IPS-20b (cell line): Measurements from ENCODE around the gene APOBEC4.
"Not testable (repeated sequence)": the region's sequence is repeated elsewhere in the genome, so short reads cannot be mapped to it uniquely, and the experiment has no call there.

Experiments
- H3K27ac ChIP-seq: one replicate; pipeline ENCODE4 v1.5.1; 2013; ENCODE audit warnings: low read length
- H3K27me3 ChIP-seq: 2 replicates; pipeline ENCODE4 v1.6.1; 2013; ENCODE audit warnings: mild to moderate bottlenecking, low read length, inconsistent platforms; ENCODE audit not compliant: insufficient read depth
- H3K36me3 ChIP-seq: 2 replicates; pipeline ENCODE4 v1.6.1; 2013; ENCODE audit warnings: low read depth, mild to moderate bottlenecking, inconsistent platforms, low read length, moderate library complexity; ENCODE audit not compliant: insufficient read depth
- H3K4me1 ChIP-seq: 2 replicates; pipeline ENCODE4 v1.6.1; 2013; ENCODE audit warnings: mild to moderate bottlenecking, control low read depth, inconsistent platforms, low read length, moderate library complexity; ENCODE audit not compliant: insufficient read depth
- H3K4me3 ChIP-seq: 2 replicates; pipeline ENCODE4 v1.5.1; 2013; ENCODE audit warnings: mild to moderate bottlenecking, low read length, inconsistent platforms
- H3K9ac ChIP-seq: 2 replicates; pipeline ENCODE4 v1.6.1; 2013; ENCODE audit warnings: low read depth, mild to moderate bottlenecking, inconsistent platforms, low read length, moderate library complexity
- H3K9me3 ChIP-seq: 2 replicates; pipeline ENCODE4 v1.6.1; 2013; ENCODE audit warnings: mild to moderate bottlenecking, low read depth, low read length, inconsistent platforms; ENCODE audit not compliant: insufficient read depth

APOBEC4 gene

GRCh38 chr1:183630748-183631147 is 22.4 kb downstream of the APOBEC4 start:
- Histone ChIP-seq H3K36me3 (peaks cover 49% of the 10 kb centered on the region), H3K4me3 (no peak overlapping the region), H3K4me1 (peaks cover 23% of the 10 kb centered on the region; the same call in 1 of the 2 replicates), H3K27ac (no peak overlapping the region), H3K9ac (no peak overlapping the region), H3K9me3 (no peaks in the 10 kb centered on the region), H3K27me3 (no peaks in the 10 kb centered on the region)

- H3K4me3 ChIP-seq: no peak overlapping the region
- no peaks in the 10 kb centered on the region for H3K27me3 ChIP-seq
- H3K27ac ChIP-seq: no peak overlapping the region
- no peak overlapping the region for H3K9ac ChIP-seq
- no peaks in the 10 kb centered on the region for H3K9me3 ChIP-seq
- H3K4me1 ChIP-seq: peaks cover 19% of the 10 kb centered on the region; the same call in 1 of the 2 replicates
- H3K36me3 ChIP-seq: peaks cover 57% of the 10 kb centered on the region
Observed at GRCh38 chr1:183628537-183628936, 24.6 kb downstream of the APOBEC4 start.

DNA sequence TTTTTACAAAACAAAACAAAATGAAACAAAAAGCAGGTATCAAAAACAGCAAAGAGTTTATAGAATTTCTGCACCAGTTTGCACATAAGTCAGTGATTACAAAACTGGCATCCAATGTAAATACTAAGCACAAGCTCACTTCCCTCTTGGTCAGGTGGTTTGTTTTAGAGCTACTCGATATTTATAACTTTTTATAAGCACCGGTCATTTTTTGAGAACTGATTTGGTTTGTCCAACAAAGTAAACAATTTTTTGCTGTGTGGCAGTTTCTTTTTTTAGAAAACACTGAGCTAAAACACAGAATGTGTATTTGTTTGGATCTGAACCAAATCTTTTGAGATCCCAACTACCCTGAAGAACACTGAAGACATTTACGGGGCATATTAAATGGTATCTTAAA is 26.9 kb downstream of the APOBEC4 start:
- H3K27ac ChIP-seq, H3K9me3 ChIP-seq: not testable (repeated sequence)
- H3K36me3 ChIP-seq: peaks cover 55% of the 10 kb centered on the region

DNA sequence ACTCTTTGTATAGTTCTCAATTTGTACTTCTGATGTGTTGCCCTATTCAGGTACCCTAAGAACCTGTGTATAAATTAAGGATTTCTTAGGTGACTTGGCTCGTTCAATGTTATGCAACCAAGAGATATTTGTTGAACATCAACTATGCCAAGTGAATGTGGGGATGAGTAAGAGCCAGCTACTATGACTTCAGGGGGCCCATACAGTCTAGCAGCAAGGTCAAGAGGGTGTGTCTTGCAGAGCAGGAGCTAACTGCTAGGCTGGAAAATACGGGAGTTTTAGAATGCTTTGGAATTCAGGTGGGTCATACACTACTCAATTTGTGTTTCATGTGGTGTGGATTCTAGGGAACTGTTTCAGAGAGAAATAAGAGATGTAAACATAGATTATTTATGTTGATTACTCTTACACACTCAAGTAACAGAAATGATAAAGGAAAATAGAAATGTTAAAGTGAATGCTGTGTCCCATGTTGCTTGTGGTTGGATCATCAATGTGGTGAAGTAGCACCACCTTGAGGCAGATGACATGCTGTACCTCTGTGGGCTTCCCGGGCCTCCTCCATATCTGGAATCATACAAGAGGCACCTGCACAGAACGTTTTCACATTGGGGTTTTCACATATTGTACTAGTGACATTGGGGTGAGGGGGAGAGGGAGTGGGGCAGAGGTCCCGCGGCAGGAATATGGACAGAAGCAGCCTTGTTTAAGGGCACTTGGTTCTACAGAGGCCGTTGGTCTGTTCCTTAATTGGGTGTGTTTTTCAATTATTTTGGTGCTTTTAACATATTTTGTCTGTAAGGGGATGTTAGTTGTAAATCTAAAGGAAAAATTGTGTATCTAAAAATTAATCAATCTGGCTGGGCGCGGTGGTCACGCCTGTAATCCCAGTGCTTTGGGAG is 30.0 kb downstream of the APOBEC4 start:
- Histone ChIP-seq H3K9me3 (no peaks in the 10 kb centered on the region), H3K27ac (no peak overlapping the region), H3K9ac (no peak overlapping the region), H3K4me1 (peaks cover 13% of the 10 kb centered on the region), H3K36me3 (peaks cover 27% of the 10 kb centered on the region), H3K27me3 (no peaks in the 10 kb centered on the region), H3K4me3 (no peak overlapping the region)

More for the DNA sequence above, 26.9 kb downstream of the APOBEC4 start:
- not testable (repeated sequence) for H3K4me1 ChIP-seq, H3K9ac ChIP-seq, H3K27me3 ChIP-seq, H3K4me3 ChIP-seq

DNA sequence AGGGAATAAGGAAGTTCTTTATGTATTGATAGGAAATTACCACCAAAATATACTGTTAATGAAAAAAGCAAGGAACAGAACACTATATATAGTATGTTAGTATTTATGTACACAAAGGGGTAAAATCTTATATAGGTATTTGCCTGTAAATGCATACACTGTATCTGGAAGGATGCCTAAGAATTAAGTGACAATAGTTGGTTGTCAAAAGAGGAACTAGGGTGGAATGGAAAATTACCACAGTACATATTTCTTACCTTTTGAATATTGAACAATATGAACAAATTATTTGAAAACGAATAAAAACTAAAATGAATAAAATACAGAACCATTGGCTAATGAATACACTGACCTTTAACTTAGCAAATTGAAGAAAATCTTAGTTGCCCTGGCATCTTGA is 31.1 kb downstream of the APOBEC4 start:
- peaks cover 13% of the 10 kb centered on the region for H3K4me1 ChIP-seq
- H3K9me3 ChIP-seq: no peaks in the 10 kb centered on the region
- H3K27ac ChIP-seq: no peak overlapping the region
- H3K4me3 ChIP-seq: no peak overlapping the region
- peaks cover 18% of the 10 kb centered on the region; the same call in 1 of the 2 replicates for H3K36me3 ChIP-seq
- H3K27me3 ChIP-seq: no peaks in the 10 kb centered on the region
- no peak overlapping the region for H3K9ac ChIP-seq

GRCh38 chr1:183620311-183620710 is 32.8 kb downstream of the APOBEC4 start:
- no peaks in the 10 kb centered on the region for H3K9me3 ChIP-seq
- H3K36me3 ChIP-seq: peaks cover 5% of the 10 kb centered on the region; the same call in 1 of the 2 replicates
- no peak overlapping the region for H3K4me3 ChIP-seq
- no peak overlapping the region for H3K27ac ChIP-seq
- H3K27me3 ChIP-seq: no peaks in the 10 kb centered on the region
- no peak overlapping the region for H3K9ac ChIP-seq
- H3K4me1 ChIP-seq: peaks cover 13% of the 10 kb centered on the region

GRCh38 chr1:183619781-183620180 is 33.3 kb downstream of the APOBEC4 start:
- no peak overlapping the region for H3K4me3 ChIP-seq
- H3K4me1 ChIP-seq: peaks cover 13% of the 10 kb centered on the region
- no peaks in the 10 kb centered on the region for H3K27me3 ChIP-seq
- no peak overlapping the region for H3K27ac ChIP-seq
- no peak overlapping the region for H3K9ac ChIP-seq
- no peaks in the 10 kb centered on the region for H3K9me3 ChIP-seq
- H3K36me3 ChIP-seq: 0 out of 2 replicates have a peak, but pooled peaks cover under 1% of the 10 kb centered on the region

- not testable (repeated sequence) for H3K9ac ChIP-seq, H3K36me3 ChIP-seq, H3K4me3 ChIP-seq, H3K27ac ChIP-seq, H3K9me3 ChIP-seq, H3K27me3 ChIP-seq
- H3K4me1 ChIP-seq: peaks cover 13% of the 10 kb centered on the region
Observed at GRCh38 chr1:183618202-183618601, 34.9 kb downstream of the APOBEC4 start.

DNA sequence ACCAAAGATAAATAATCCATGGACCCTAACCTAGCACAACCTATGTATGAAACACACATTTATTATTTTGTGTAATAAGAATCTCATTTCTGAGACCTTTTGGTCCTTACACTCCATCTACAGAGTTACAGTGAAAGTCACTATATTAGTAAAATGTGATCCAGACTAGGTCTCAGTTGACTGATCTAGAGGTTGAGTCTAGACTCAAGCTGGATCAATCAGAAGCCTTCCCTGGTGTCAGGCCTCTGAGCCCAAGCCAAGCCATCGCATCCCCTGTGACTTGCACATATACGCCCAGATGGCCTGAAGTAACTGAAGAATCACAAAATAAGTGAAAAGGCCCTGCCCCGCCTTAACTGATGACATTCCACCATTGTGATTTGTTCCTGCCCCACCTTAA is 40.1 kb downstream of the APOBEC4 start:
- H3K36me3 ChIP-seq, H3K9ac ChIP-seq, H3K4me3 ChIP-seq, H3K27me3 ChIP-seq, H3K9me3 ChIP-seq, H3K4me1 ChIP-seq, H3K27ac ChIP-seq: not testable (repeated sequence)

DNA sequence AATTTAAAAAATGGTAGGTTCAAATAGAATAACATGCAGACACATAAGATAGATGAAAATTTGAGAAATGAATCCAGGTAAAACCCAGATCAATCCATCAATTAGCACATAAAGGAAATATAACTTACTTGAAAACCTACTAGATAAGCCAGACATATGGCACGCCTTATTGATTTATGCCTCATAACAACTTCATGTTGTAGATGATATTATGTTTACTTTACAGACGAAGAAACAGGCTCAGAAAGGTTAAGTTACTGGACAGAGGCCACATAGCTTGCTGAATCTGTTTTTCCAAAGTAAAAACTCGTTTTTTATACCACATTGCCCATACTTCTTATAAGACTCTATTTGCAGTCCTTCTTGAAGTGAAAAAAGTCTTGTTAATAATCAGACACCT is 40.7 kb downstream of the APOBEC4 start:
- Histone ChIP-seq H3K9me3 (no peaks in the 10 kb centered on the region), H3K36me3 (no peaks in the 10 kb centered on the region), H3K27me3 (no peaks in the 10 kb centered on the region), H3K27ac (no peak overlapping the region), H3K4me3 (no peak overlapping the region), H3K9ac (no peak overlapping the region), H3K4me1 (no peaks in the 10 kb centered on the region)

- H3K4me3 ChIP-seq: no peak overlapping the region
- H3K9ac ChIP-seq: no peak overlapping the region
- H3K36me3 ChIP-seq: no peaks in the 10 kb centered on the region
- H3K9me3 ChIP-seq: no peaks in the 10 kb centered on the region
- no peaks in the 10 kb centered on the region for H3K27me3 ChIP-seq
- no peak overlapping the region for H3K27ac ChIP-seq
- no peaks in the 10 kb centered on the region for H3K4me1 ChIP-seq
Observed at GRCh38 chr1:183611021-183611420, 42.1 kb downstream of the APOBEC4 start.

DNA sequence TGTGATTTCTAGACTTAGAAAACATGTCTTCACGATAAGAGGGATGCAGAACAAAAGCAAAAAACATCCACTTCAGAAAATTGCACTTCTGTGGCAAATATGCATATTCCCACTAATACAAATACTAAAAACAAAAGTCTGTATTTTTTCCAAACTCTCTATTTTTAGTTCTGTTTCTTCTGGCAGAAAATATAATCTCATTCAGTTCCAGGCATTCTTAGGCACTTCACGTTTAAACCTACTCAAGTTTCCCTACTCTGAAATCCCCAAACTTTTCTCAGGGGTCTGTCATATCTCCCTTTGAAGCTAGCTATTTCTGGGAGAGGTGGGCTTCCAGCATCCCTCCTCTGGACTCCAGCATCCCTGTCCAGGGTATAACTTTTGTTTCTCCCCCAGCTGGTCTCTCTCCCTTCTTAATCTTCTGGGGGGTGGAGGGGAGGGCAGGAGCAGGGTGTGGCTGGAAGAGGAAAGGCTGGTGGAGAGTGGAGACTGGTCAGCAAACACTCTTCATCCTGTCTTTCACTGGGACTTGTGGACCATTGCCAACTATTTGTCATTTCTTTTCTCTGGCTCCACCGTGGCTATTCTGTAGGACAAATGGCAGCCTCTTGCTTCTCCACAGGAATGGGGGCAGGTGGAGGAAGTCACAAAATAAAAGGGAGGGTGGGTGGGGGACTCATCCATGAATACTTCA is 43.2 kb downstream of the APOBEC4 start:
- Histone ChIP-seq H3K9me3 (no peaks in the 10 kb centered on the region), H3K9ac (no peak overlapping the region), H3K27ac (no peak overlapping the region), H3K36me3 (no peaks in the 10 kb centered on the region), H3K4me1 (no peaks in the 10 kb centered on the region), H3K4me3 (no peak overlapping the region), H3K27me3 (no peaks in the 10 kb centered on the region)
